PC-3 (cell line): ENCODE data around the gene RALY. TPM values are rescaled to one million over a fixed set of nuclear protein-coding genes. Genes with fewer than 3 reads are reported as not detected.
A peak's percentile ranks its signal among the peaks of the same experiment; 100 is the strongest.

ENCODE experiments used
- ATAC-seq: fragments of 200-7000 bp; cut with Tn5 transposase; 2 replicates; pipeline ENCODE4 v1.9.1; 2020; ENCODE audit warnings: mild to moderate bottlenecking, moderate library complexity
- BruUV-seq: library from RNA; stranded (reverse); fragments of 400-500 nt; replicated peaks from 2 replicates; lab custom pipeline; 2021; lab: Mats Ljungman, UMichigan
- CTCF ChIA-PET: fragments of 300-600 bp; sonication (Branson Sonifier 250); formaldehyde crosslinking; loops from one replicate; lab custom pipeline; 2022; ENCODE audit warnings: antibody characterized with exemption; lab: Charles Lee
- POLR2A ChIA-PET: fragments of 300-600 bp; sonication (Branson Sonifier 250); formaldehyde crosslinking; loops from one replicate; lab custom pipeline; 2022; ENCODE audit warnings: antibody characterized with exemption; ENCODE audit not compliant: unreplicated experiment; lab: Charles Lee
- DNase-seq: peaks from one replicate; pipeline ENCODE4 v3.0.0-alpha.2; 2015
- H2AFZ ChIP-seq: fragments of 300-600 bp; sonication (generic); 2 replicates; pipeline ENCODE4 v1.6.0; 2016; ENCODE audit warnings: antibody characterized with exemption, low read length
- H3F3A ChIP-seq: fragments of 300-600 bp; sonication (generic); one replicate; pipeline ENCODE4 v1.6.0; 2017; ENCODE audit warnings: antibody characterized with exemption, low read length, control low read depth, mild to moderate bottlenecking; ENCODE audit not compliant: unreplicated experiment
- H3K27ac ChIP-seq: fragments of 300-600 bp; sonication (generic); 2 replicates; pipeline ENCODE4 v1.5.1; 2016; ENCODE audit warnings: mild to moderate bottlenecking, low read length
- H3K27me3 ChIP-seq: fragments of 300-600 bp; sonication (generic); 2 replicates; pipeline ENCODE4 v1.6.1; 2016; ENCODE audit warnings: low read length, mixed read lengths
- H3K36me3 ChIP-seq: fragments of 300-600 bp; sonication (generic); 2 replicates; pipeline ENCODE4 v1.6.1; 2016; ENCODE audit warnings: low read depth, mixed run types, low read length, mixed read lengths
- H3K4me1 ChIP-seq: fragments of 300-600 bp; sonication (generic); 2 replicates; pipeline ENCODE4 v1.5.1; 2016; ENCODE audit warnings: low read length; ENCODE audit not compliant: insufficient read depth
- H3K4me2 ChIP-seq: fragments of 300-600 bp; sonication (generic); 2 replicates; pipeline ENCODE4 v1.6.0; 2016; ENCODE audit warnings: low read length
- H3K4me3 ChIP-seq: fragments of 300-600 bp; sonication (generic); 2 replicates; pipeline ENCODE4 v1.5.1; 2016; ENCODE audit warnings: mild to moderate bottlenecking, low read length, mixed read lengths
- H3K79me2 ChIP-seq: fragments of 300-600 bp; sonication (generic); 2 replicates; pipeline ENCODE4 v1.6.1; 2017; ENCODE audit warnings: low read length, mixed read lengths
- H3K9ac ChIP-seq: fragments of 300-600 bp; sonication (generic); 2 replicates; pipeline ENCODE4 v1.6.0; 2016; ENCODE audit warnings: mild to moderate bottlenecking, low read length
- H3K9me2 ChIP-seq: fragments of 300-600 bp; sonication (generic); replicated peaks from 2 replicates; pipeline ENCODE4 v1.6.1; 2016; ENCODE audit warnings: mixed run types, low read length, mixed read lengths
- H3K9me3 ChIP-seq: fragments of 300-600 bp; sonication (generic); 2 replicates; pipeline ENCODE4 v1.6.1; 2016; ENCODE audit warnings: low read length, mixed read lengths
- H4K20me1 ChIP-seq: fragments of 300-600 bp; sonication (generic); 2 replicates; pipeline ENCODE4 v1.6.1; 2016; ENCODE audit warnings: low read length, mixed read lengths
- EZH2 ChIP-seq: fragments of 300-600 bp; sonication (generic); IDR thresholded peaks from one replicate; pipeline ENCODE4 v1.6.1; 2017; ENCODE audit warnings: antibody characterized with exemption, mild to moderate bottlenecking, low read length; ENCODE audit not compliant: unreplicated experiment
- EZH2phosphoT487 ChIP-seq: fragments of 300-600 bp; sonication (generic); IDR thresholded peaks from 2 replicates; pipeline ENCODE4 v1.6.1; 2018; ENCODE audit warnings: mild to moderate bottlenecking, antibody characterized with exemption, low read length, borderline replicate concordance
- intact Hi-C: fragments of 100-400 bp; cut with micrococcal nuclease; formaldehyde crosslinking; loops from 2 replicates; pipeline ENCODE4 v1.9.0; 2023
- total RNA-seq: library from RNA; depleted of rRNA; stranded (reverse); fragments of >200 nt; gene quantifications from 2 replicates; pipeline ENCODE4 v1.2.3, GENCODE V29; 2014
- TF ChIP-seq, protein P1 (sequence below): fragments of 300-600 bp; sonication (generic); conservative IDR thresholded peaks from 2 replicates; pipeline ENCODE4 v1.5.1; 2017; ENCODE audit warnings: antibody characterized with exemption, low read depth, mild to moderate bottlenecking, low read length

The RALY gene
- total RNA-seq, 1 experiment from 2014 or later, result 160 TPM

DNA sequence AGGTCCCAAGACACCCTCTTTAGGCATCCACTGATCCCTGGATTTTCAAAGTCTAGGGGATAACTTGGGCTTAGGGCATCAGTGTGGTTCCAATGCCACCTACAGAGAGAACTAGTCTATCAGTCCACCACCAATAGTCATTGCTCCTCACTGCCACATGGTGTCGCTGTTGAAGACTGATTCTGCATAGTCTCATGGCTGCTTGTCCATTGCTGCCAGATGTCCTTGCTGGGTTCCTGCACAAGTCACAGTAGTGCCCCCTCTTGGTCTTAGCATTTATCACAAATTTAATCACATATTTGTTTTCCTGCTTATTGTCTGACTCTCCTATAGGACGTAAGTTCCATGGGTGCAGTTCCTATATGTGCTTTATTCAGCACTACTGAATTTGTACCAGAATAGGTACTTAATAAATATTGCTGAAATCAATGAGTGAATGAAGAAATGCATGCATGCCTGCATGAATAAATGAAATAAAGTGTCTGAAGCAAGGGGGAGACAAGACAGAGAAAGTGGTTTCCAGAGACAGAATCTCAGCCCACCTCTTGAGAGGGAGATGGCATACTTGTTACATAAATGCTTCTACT lies 45.9 kb upstream of the RALY start:
- DNase-seq (peak; percentile 45), ATAC-seq (no peak)
- intact Hi-C loops, result no loop called here
- Histone ChIP-seq H4K20me1 (no peaks in the 10 kb centered on the region), H3K79me2 (no peaks in the 10 kb centered on the region), H2AFZ (no peak overlapping the region), H3K9me2 (no peaks in the 10 kb centered on the region), H3K27me3 (no peaks in the 10 kb centered on the region), H3K36me3 (peaks cover 2% of the 10 kb centered on the region; the same call in 1 of the 2 replicates), H3K27ac (no peak overlapping the region), H3K4me2 (no peak overlapping the region), H3F3A (no peaks in the 10 kb centered on the region), H3K9ac (no peak overlapping the region), H3K9me3 (peaks cover 10% of the 10 kb centered on the region), H3K4me1 (no peaks in the 10 kb centered on the region), H3K4me3 (no peak overlapping the region)
- TF ChIP-seq, protein P1, sequence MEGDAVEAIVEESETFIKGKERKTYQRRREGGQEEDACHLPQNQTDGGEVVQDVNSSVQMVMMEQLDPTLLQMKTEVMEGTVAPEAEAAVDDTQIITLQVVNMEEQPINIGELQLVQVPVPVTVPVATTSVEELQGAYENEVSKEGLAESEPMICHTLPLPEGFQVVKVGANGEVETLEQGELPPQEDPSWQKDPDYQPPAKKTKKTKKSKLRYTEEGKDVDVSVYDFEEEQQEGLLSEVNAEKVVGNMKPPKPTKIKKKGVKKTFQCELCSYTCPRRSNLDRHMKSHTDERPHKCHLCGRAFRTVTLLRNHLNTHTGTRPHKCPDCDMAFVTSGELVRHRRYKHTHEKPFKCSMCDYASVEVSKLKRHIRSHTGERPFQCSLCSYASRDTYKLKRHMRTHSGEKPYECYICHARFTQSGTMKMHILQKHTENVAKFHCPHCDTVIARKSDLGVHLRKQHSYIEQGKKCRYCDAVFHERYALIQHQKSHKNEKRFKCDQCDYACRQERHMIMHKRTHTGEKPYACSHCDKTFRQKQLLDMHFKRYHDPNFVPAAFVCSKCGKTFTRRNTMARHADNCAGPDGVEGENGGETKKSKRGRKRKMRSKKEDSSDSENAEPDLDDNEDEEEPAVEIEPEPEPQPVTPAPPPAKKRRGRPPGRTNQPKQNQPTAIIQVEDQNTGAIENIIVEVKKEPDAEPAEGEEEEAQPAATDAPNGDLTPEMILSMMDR, result peak; percentile 79
- TF ChIP-seq EZH2phosphoT487, result no peak
- ChIA-PET CTCF (no interaction called here), POLR2A (no interaction called here)
- BruUV-seq, result no TSS peak

DNA sequence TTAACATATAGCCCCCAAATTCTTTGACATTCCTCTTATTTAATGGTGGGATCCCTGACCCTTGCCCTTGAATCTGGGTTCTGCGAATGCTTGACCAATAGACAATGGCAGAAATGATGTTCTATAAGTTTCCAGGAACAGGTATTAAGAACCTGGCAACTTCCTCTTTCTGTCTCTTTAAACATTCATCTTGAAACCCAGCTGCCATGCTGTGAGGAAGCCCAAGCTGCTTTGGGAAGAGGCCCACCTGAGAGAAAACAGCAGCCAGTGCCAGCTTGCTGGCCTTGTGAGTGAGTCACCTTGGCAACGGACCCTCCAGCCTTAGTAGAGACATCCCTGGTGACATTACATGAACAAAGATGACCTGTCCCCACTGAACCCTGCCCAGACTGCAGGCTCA lies 45.2 kb upstream of the RALY start:
- no peak overlapping the region for H3K9ac ChIP-seq
- intact Hi-C loops, result no loop called here
- ATAC-seq, result no peak
- H3K9me3 ChIP-seq, result peaks cover 10% of the 10 kb centered on the region
- no peaks in the 10 kb centered on the region for H3K4me1 ChIP-seq
- TF ChIP-seq EZH2phosphoT487, result no peak
- TF ChIP-seq EZH2, result no peak
- TF ChIP-seq, protein P1, result no peak
- no peak overlapping the region for H2AFZ ChIP-seq
- H3F3A ChIP-seq, result no peaks in the 10 kb centered on the region
- peaks cover 2% of the 10 kb centered on the region; the same call in 1 of the 2 replicates for H3K36me3 ChIP-seq
- H3K4me3 ChIP-seq, result no peak overlapping the region
- H4K20me1 ChIP-seq, result no peaks in the 10 kb centered on the region
- no TSS peak for BruUV-seq
- ChIA-PET POLR2A (no interaction called here), CTCF (no interaction called here)
- no peaks in the 10 kb centered on the region for H3K27me3 ChIP-seq
- H3K4me2 ChIP-seq, result no peak overlapping the region
- H3K79me2 ChIP-seq, result no peaks in the 10 kb centered on the region
- H3K27ac ChIP-seq, result no peak overlapping the region
- DNase-seq, result no peak
- H3K9me2 ChIP-seq, result no peaks in the 10 kb centered on the region

DNA sequence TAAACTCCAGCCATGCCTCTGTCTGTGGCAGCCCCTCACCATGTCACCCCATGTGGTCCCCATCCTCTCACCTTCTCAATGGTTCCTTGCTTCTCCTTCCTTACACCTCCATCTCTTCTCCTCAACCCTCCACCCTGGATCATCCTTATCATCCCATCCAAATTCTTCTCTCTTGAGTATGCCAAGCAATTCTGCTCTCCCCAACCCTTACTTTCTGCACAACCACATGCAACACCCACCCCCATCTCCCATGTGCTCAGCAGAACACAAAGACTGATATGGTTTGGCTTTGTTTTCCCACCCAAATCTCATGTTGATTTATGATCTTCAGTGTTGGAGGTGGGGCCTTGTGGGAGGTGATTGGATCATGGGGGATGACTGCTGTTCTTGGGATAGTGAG lies 42.5 kb upstream of the RALY start:
- Histone ChIP-seq H3K4me2 (no peak overlapping the region), H3K27me3 (peaks cover 10% of the 10 kb centered on the region; the same call in 1 of the 2 replicates), H4K20me1 (no peaks in the 10 kb centered on the region), H3F3A (no peaks in the 10 kb centered on the region), H3K9ac (no peak overlapping the region), H3K9me2 (no peaks in the 10 kb centered on the region), H2AFZ (no peak overlapping the region), H3K4me1 (no peaks in the 10 kb centered on the region), H3K4me3 (no peak overlapping the region), H3K36me3 (peaks cover 2% of the 10 kb centered on the region; the same call in 1 of the 2 replicates), H3K9me3 (peaks cover 10% of the 10 kb centered on the region), H3K79me2 (no peaks in the 10 kb centered on the region), H3K27ac (no peak overlapping the region)
- intact Hi-C loops, result no loop called here
- no peak for DNase-seq
- no peak for TF ChIP-seq EZH2phosphoT487
- TF ChIP-seq, protein P1, result no peak
- no peak for TF ChIP-seq EZH2
- POLR2A ChIA-PET, result no interaction called here
- CTCF ChIA-PET, result no interaction called here
- no TSS peak for BruUV-seq
- ATAC-seq, result no peak
